ENCODE measurements around the gene ALDH9A1. TPM values are rescaled to one million over a fixed set of nuclear protein-coding genes. Genes with fewer than 3 reads are reported as not detected.

The ALDH9A1 gene
- total RNA-seq, 1 donor from 2014 or later: 101 TPM

DNA sequence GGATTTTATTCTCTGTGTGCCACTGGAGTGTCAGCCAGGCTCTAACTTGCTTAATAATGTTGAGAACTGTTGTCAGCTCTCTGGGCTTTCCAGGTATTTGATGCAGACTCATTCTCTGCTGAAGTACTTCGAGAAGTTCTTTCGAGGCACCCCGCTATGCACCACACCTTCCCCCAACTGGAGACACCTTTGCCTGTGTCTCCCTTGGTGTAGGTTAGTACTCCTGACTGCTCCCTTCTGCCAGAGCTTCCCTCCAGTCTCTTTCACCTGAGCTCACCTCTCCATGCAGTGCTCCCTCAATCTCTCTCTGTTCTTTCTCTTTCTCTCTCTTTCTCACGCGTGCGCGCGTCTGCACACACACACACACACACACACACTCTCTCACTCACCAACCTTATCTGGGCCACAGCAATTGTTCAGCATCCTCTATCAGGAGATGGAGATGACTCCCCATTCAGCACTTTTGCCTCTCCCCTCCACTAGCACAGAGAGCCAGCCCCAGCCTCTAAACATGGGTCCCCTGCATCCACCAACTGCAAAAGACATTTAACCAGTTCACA lies 81.3 kb downstream of the ALDH9A1 start:
- no peak for DNase-seq

- no peak for DNase-seq
These were observed 82.2 kb downstream of the ALDH9A1 start for GRCh38 chr1:165616054-165616612.

Other genes starting within 250 kb of the ALDH9A1 start
- gene LRRC52, start 154.6 kb downstream of the ALDH9A1 start, total RNA-seq: not detected
- gene MGST3, start 67.3 kb downstream of the ALDH9A1 start, total RNA-seq: 111 TPM
- gene TMCO1, start 70.3 kb upstream of the ALDH9A1 start, total RNA-seq: 37.0 TPM
- gene UCK2, start 129.1 kb upstream of the ALDH9A1 start, total RNA-seq: 27.0 TPM